Fibroblast of the aortic adventitia (primary cell): ENCODE data around the gene LRP6. TPM values are rescaled to one million over a fixed set of nuclear protein-coding genes. Genes with fewer than 3 reads are reported as not detected.

Source experiments
- DNase-seq: peaks from one replicate; pipeline ENCODE4 v3.0.0-alpha.2; 2010; ENCODE audit warnings: low read depth
- H3K4me3 ChIP-seq: 2 replicates; pipeline ENCODE4 v1.5.1; 2011; ENCODE audit warnings: low read depth, mild to moderate bottlenecking, control low read depth, low read length, moderate library complexity
- CTCF ChIP-seq: IDR thresholded peaks from 2 replicates; pipeline ENCODE4 v1.5.1; 2011; ENCODE audit warnings: mild to moderate bottlenecking, low read length, control low read depth, inconsistent platforms; ENCODE audit not compliant: insufficient read depth
- total RNA-seq: library from RNA; depleted of rRNA; stranded (reverse); fragments of >200 nt; gene quantifications from 2 replicates; pipeline ENCODE4 v1.2.3, GENCODE V29; 2012; ENCODE audit warnings: low replicate concordance

LRP6 gene
- total RNA-seq, 1 donor, result 44.2 TPM

DNA sequence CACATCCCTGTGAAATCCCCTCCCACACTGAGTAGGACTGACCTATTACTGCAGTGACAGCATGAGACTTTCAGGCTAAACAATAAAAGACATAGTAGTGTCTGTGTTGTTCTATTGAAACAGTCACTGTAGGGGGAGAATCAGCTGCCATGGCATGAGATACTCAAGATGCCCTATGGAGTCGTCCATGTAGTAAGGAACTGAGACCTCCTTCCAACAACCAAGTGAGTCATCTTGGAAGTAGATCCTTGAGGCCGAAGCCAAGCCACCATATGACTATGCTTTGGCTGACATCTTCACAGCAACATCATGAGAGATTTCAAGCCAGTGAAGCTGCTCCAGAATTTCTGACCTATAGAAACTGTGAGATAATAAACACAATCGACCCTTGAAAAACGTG lies 12.1 kb upstream of the LRP6 start:
- no peak overlapping the region for H3K4me3 ChIP-seq
- DNase-seq, result peak; percentile 94
- TF ChIP-seq CTCF, result no peak

- no peak overlapping the region for H3K4me3 ChIP-seq
- TF ChIP-seq CTCF, result no peak
- DNase-seq, result no peak
Measured at GRCh38 chr12:12275874-12276273, 9.0 kb upstream of the LRP6 start.

- no peak for DNase-seq
- no peak overlapping the region for H3K4me3 ChIP-seq
- no peak for TF ChIP-seq CTCF
Measured at GRCh38 chr12:12273291-12273957, 6.6 kb upstream of the LRP6 start.

GRCh38 chr12:12272869-12273268 lies 6.0 kb upstream of the LRP6 start:
- DNase-seq, result peak; percentile 77
- no peak overlapping the region for H3K4me3 ChIP-seq
- no peak for TF ChIP-seq CTCF

GRCh38 chr12:12270226-12270625 lies 3.4 kb upstream of the LRP6 start:
- no peak for DNase-seq
- TF ChIP-seq CTCF, result no peak
- H3K4me3 ChIP-seq, result no peak overlapping the region

- DNase-seq, result no peak
- peak overlapping the region; percentile 98 for H3K4me3 ChIP-seq
- no peak for TF ChIP-seq CTCF
Measured at GRCh38 chr12:12267742-12268200, 927 bp upstream of the LRP6 start.

GRCh38 chr12:12266389-12266872 lies 413 bp downstream of the LRP6 start:
- no peak for DNase-seq
- peak overlapping the region; percentile 98 for H3K4me3 ChIP-seq
- no peak for TF ChIP-seq CTCF
